Esophagus muscularis mucosa (tissue), 4 donors: ENCODE results near the gene CDK17. TPM values are rescaled to one million over a fixed set of nuclear protein-coding genes. Genes with fewer than 3 reads are reported as not detected.
A peak's percentile ranks its signal among the peaks of the same experiment; 100 is the strongest.
"Not testable (repeated sequence)": the region's sequence is repeated elsewhere in the genome, so short reads cannot be mapped to it uniquely, and the experiment has no call there.

Source experiments
- DNase-seq: peaks from one replicate; pipeline ENCODE4 v3.0.0-alpha.2; 2017; ENCODE audit errors: extremely low spot score
- H3K27ac ChIP-seq, 4 donors: fragments of 200-600 bp; sonication (generic); replicated peaks in 1 of 4; 1 replicate in 3 of 4; 2 replicates in 1 of 4; pipeline ENCODE4 v1.5.1; 2016 to 2019; ENCODE audit warnings: mild to moderate bottlenecking in 1 of 4
- H3K27me3 ChIP-seq, 4 donors: fragments of 200-600 bp; sonication (generic); one replicate each; pipeline versions ENCODE4 v1.5.1 to v1.6.0; 2016 to 2019
- H3K36me3 ChIP-seq, 4 donors: fragments of 200-600 bp; sonication (generic); one replicate each; pipeline ENCODE4 v1.5.1; 2016 to 2019
- H3K4me1 ChIP-seq, 4 donors: fragments of 200-600 bp; sonication (generic); one replicate each; pipeline ENCODE4 v1.5.1; 2016 to 2019
- H3K4me3 ChIP-seq, 4 donors: fragments of 200-600 bp; sonication (generic); 1 replicate in 2 of 4; 2 replicates in 2 of 4; pipeline ENCODE4 v1.5.1; 2016 to 2019; ENCODE audit warnings: mild to moderate bottlenecking in 4 of 4, moderate library complexity in 1 of 4
- H3K9me3 ChIP-seq, 4 donors: fragments of 200-600 bp; sonication (generic); 1 replicate in 3 of 4; 2 replicates in 1 of 4; pipeline ENCODE4 v1.5.1; 2016 to 2019
- EP300 ChIP-seq: sonication (generic); formaldehyde crosslinking; IDR thresholded peaks from one replicate; pipeline ENCODE4 v1.6.1; 2017; ENCODE audit warnings: antibody characterized with exemption
- POLR2A ChIP-seq: fragments of 450-650 bp; IDR thresholded peaks from one replicate; pipeline ENCODE4 v1.6.1; 2017; ENCODE audit warnings: antibody characterized with exemption, moderate library complexity, mild to moderate bottlenecking, low read depth
- POLR2AphosphoS5 ChIP-seq, 2 donors: sonication (generic); formaldehyde crosslinking; IDR thresholded peaks; one replicate each; pipeline ENCODE4 v1.6.1; 2017; ENCODE audit warnings: antibody characterized with exemption in 2 of 2
- WGBS: methylation state at CpG from one replicate; pipeline ENCODE4 v1.1.5; 2018; 5-methylcytosine and 5-hydroxymethylcytosine counted together
- intact Hi-C: fragments of 100-400 bp; cut with DNase I; formaldehyde crosslinking; loops from one replicate; pipeline ENCODE4 v1.15.1; 2023
- total RNA-seq, 4 donors: library from RNA; depleted of rRNA; stranded (reverse); fragments of >200 nt; gene quantifications; one replicate each; pipeline versions ENCODE4 v1.1.0 to v1.2.1, GENCODE V29; 2016
- TF ChIP-seq, protein P1 (sequence below), 3 experiments: fragments of 200-600 bp in 2 of 3; fragments of 450-650 bp in 1 of 3; sonication (generic) in 2 of 3; IDR thresholded peaks; one replicate each; pipeline ENCODE4 v1.5.1; 2017 to 2019; ENCODE audit warnings: antibody characterized with exemption in 3 of 3, mild to moderate bottlenecking in 2 of 3, moderate library complexity in 1 of 3

CDK17 gene
- total RNA-seq, 4 donors from 2014 or later: 56.2 to 96.9 (median 68.6) TPM

DNA sequence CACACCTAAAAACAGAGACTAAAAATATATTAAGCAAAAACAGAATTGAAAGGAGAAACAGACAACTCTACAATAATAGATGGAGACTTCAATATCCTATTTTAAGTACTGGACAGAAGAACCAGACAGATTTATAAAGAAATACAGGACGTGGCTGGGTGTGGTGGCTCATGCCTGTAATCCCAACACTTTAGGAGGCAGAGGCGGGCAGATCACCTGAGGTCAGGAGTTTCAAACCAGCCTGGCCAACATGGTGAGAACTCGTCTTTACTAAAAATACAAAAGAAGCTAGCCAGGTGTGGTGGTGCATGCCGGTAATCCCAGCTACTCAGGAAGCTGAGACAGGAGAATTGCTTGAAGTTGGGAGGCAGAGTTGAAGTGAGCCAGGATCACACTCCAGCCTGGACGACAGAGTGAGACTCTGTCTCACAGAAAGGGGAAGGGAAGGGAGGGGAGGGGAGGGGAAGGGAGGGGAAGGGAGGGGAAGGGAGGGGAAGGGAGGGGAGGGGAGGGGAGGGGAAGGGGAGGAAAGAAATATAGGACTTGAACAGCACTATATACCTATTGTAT, 53.0 kb downstream of the CDK17 start:
- intact Hi-C loops: no loop called here
- Histone ChIP-seq H3K4me3 (peak overlapping the region; percentile 33 to 40 (median 33)), H3K4me1 (peaks cover 10 to 53% (median 47%) of the 10 kb centered on the region in 4 donors), H3K9me3 (peaks cover 0 to 22% (median 20%) of the 10 kb centered on the region in 4 donors), H3K36me3 (peaks cover 0 to 5% (median 0%) of the 10 kb centered on the region in 4 donors), H3K27ac (peak overlapping the region; percentile 64 to 75 (median 72)), H3K27me3 (no peaks in the 10 kb centered on the region)
- no peak for DNase-seq
- 30% methylated on average over 5 of the region's 5 CpGs for WGBS
- no peak for TF ChIP-seq POLR2AphosphoS5 (IDR thresholded peaks at IDR 0.05)
- TF ChIP-seq EP300: no peak
- TF ChIP-seq POLR2A: no peak
- TF ChIP-seq, protein P1, sequence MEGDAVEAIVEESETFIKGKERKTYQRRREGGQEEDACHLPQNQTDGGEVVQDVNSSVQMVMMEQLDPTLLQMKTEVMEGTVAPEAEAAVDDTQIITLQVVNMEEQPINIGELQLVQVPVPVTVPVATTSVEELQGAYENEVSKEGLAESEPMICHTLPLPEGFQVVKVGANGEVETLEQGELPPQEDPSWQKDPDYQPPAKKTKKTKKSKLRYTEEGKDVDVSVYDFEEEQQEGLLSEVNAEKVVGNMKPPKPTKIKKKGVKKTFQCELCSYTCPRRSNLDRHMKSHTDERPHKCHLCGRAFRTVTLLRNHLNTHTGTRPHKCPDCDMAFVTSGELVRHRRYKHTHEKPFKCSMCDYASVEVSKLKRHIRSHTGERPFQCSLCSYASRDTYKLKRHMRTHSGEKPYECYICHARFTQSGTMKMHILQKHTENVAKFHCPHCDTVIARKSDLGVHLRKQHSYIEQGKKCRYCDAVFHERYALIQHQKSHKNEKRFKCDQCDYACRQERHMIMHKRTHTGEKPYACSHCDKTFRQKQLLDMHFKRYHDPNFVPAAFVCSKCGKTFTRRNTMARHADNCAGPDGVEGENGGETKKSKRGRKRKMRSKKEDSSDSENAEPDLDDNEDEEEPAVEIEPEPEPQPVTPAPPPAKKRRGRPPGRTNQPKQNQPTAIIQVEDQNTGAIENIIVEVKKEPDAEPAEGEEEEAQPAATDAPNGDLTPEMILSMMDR (IDR thresholded peaks at IDR 0.05): no peak

DNA sequence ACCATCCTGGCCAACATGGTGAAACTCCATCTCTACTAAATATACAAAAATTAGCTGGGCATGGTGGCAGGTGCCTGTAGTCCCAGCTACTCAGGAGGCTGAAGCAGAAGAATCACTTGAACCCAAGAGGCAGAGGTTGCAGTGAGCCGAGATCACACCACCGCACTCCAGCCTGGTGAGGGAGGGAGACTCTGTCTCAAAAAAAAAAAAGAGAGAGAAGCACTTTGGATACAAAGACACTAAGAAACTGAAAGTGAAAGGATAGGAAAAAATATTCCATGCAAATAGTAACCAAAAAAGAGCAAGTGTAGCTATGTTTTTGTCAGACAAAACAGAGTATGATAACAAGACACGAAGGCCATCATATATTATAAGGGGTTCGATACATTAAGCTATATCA, 53.5 kb downstream of the CDK17 start:
- DNase-seq, H3K36me3 ChIP-seq, H3K27me3 ChIP-seq, intact Hi-C loops: not testable (repeated sequence)
- peaks cover 5 to 48% (median 42%) of the 10 kb centered on the region in 4 donors for H3K4me1 ChIP-seq
- peak overlapping the region; percentile 64 to 75 (median 72) for H3K27ac ChIP-seq
- WGBS: 11% methylated on average over 4 of the region's 4 CpGs
- peaks cover 0 to 22% (median 20%) of the 10 kb centered on the region in 4 donors for H3K9me3 ChIP-seq
- peak overlapping the region; percentile 33 to 40 (median 33) for H3K4me3 ChIP-seq

DNA sequence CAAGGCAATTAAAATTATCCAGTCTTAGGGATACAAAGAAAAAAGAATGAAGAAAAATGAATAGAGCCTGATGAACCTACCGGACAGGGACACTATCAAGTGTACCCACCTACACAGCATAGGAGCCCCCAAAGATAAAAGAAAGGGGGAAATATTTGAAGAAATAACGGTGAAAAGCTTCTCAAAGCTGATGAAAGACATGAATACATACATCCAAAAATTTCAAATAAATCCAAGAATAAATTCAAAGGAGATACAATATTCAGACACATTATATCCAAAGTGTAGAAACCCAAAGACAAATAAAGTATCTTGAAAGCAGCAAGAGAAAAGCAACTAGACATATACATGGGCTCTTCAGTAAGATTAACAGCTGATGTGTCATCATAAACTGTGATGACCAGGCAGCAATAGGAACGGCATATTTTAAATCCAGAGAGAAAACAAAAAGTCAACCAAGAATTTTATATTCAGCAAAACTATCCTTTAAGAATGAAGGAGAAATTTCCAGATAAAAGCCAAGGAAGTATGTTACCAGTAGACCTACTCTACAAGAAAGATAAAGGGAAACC, 56.0 kb downstream of the CDK17 start:
- intact Hi-C loops: no loop called here
- H3K36me3 ChIP-seq: peaks cover 0 to 5% (median 0%) of the 10 kb centered on the region in 4 donors
- H3K4me1 ChIP-seq: peaks cover 0 to 39% (median 35%) of the 10 kb centered on the region in 4 donors
- H3K27ac ChIP-seq: no peak overlapping the region
- no peak for DNase-seq
- TF ChIP-seq, protein P1 (IDR thresholded peaks at IDR 0.05): no peak
- no peak for TF ChIP-seq POLR2A
- no peak for TF ChIP-seq POLR2AphosphoS5 (IDR thresholded peaks at IDR 0.05)
- no peak for TF ChIP-seq EP300
- H3K9me3 ChIP-seq: peaks cover 0 to 22% (median 20%) of the 10 kb centered on the region in 4 donors
- H3K27me3 ChIP-seq: no peaks in the 10 kb centered on the region
- WGBS: 67% methylated on average over 3 of the region's 3 CpGs
- H3K4me3 ChIP-seq: no peak overlapping the region

DNA sequence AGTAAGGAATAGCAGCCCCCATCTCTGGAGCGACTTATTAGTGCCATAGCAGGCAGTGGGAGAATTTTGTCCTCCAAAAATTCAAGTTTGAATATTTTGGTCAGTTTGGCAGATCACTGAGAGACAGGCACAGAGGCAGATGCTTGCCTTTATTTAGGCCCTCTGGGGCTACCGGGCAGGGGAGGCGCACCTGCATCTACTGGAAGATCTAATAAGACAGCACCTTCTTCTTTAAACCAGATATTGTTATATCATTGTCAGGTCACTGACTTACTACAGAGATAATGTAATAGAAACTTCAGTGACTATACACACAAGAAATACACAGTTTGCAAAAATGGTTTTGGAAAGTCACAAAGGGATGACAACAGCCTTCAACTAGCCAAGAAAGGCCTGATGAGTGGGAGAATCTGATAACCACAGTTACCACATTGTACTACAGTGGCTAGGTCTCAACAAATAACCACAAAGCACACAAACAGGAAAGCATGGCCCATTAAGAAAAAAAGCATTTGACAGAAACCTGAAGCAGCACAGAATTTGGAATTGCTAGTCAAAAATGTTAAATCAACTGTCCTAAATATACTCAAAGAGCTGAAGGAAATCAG, 56.8 kb downstream of the CDK17 start:
- 97% methylated on average over 3 of the region's 3 CpGs for WGBS
- DNase-seq: no peak
- Histone ChIP-seq H3K4me1 (peaks cover 3 to 39% (median 36%) of the 10 kb centered on the region in 4 donors), H3K4me3 (no peak overlapping the region), H3K9me3 (peaks cover 0 to 22% (median 20%) of the 10 kb centered on the region in 4 donors), H3K27ac (no peak overlapping the region), H3K27me3 (no peaks in the 10 kb centered on the region), H3K36me3 (peaks cover 0 to 5% (median 0%) of the 10 kb centered on the region in 4 donors)
- TF ChIP-seq EP300 (no peak), POLR2AphosphoS5 (IDR thresholded peaks at IDR 0.05) (no peak), POLR2A (no peak)
- TF ChIP-seq, protein P1 (IDR thresholded peaks at IDR 0.05): no peak
- intact Hi-C loops: no loop called here

DNA sequence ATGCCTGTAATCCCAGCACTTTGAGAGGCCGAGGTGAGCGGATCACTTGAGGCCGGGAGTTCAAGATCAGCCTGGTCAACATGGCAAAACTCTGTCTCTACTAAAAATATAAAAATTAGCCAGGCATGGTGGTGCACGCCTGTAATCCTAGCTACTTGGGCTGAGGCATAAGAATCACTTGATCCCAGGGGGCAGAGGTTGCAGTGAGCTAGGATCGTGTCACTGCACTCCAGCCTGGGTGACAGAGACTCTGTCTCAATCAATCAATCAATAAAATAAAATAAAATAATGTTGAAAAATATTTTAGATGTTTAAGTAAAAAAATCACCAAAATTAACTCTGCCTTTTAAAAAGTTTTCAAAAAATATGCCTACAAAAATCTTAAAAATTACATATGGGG, 60.6 kb downstream of the CDK17 start:
- H3K27me3 ChIP-seq, H3K36me3 ChIP-seq, H3K4me3 ChIP-seq, DNase-seq, H3K27ac ChIP-seq, intact Hi-C loops: not testable (repeated sequence)
- 95% methylated on average over 5 of the region's 5 CpGs for WGBS
- peaks cover 0 to 23% (median 16%) of the 10 kb centered on the region in 4 donors for H3K9me3 ChIP-seq
- peaks cover 3 to 26% (median 20%) of the 10 kb centered on the region in 4 donors for H3K4me1 ChIP-seq
